ENCODE data around the gene PTPRD.

Gene PTPRD

DNA sequence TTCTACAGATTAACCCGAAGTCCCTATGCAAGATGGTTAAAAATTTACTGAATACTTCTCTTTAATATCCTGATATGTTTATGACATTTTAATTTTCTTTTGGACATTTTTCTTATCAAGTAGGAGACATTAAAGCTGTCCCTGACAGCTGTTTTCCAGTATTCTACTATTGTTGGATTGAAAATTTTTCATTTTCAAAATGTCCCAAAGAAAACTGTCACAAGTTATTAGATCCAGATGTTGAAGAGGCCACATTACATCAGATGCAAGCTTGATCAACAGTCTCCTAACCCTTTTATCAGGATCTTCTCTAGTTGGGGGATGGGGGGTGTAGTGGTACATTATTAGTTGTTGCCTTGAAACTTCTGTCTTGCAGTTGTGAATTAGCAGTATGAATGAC is 1410.5 kb downstream of the PTPRD start:
- no peak overlapping the region for H3K4me2 ChIP-seq (ENCODE audit: low read depth, low read length, poor library complexity, severe bottlenecking)
- H3K9ac ChIP-seq (ENCODE audit: low read depth, low read length, poor library complexity, severe bottlenecking) = no peak overlapping the region
- no peaks in the 10 kb centered on the region for H3K79me2 ChIP-seq (ENCODE audit: insufficient read depth, low read length)
- TF ChIP-seq EZH2phosphoT487 (IDR thresholded peaks at IDR 0.05; ENCODE audit: borderline replicate concordance) = no peak
- TF ChIP-seq, protein P1, sequence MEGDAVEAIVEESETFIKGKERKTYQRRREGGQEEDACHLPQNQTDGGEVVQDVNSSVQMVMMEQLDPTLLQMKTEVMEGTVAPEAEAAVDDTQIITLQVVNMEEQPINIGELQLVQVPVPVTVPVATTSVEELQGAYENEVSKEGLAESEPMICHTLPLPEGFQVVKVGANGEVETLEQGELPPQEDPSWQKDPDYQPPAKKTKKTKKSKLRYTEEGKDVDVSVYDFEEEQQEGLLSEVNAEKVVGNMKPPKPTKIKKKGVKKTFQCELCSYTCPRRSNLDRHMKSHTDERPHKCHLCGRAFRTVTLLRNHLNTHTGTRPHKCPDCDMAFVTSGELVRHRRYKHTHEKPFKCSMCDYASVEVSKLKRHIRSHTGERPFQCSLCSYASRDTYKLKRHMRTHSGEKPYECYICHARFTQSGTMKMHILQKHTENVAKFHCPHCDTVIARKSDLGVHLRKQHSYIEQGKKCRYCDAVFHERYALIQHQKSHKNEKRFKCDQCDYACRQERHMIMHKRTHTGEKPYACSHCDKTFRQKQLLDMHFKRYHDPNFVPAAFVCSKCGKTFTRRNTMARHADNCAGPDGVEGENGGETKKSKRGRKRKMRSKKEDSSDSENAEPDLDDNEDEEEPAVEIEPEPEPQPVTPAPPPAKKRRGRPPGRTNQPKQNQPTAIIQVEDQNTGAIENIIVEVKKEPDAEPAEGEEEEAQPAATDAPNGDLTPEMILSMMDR (conservative IDR thresholded peaks at IDR 0.05; ENCODE audit: low read length) = no peak
- no peak overlapping the region for H2AFZ ChIP-seq (ENCODE audit: low read length)
- no peaks in the 10 kb centered on the region for H3K4me1 ChIP-seq (ENCODE audit: insufficient read depth, low read length, poor library complexity, severe bottlenecking)
- H3K9me3 ChIP-seq (ENCODE audit: insufficient read depth, low read depth, low read length) = no peaks in the 10 kb centered on the region
- H4K20me1 ChIP-seq (ENCODE audit: insufficient read depth, low read length, poor library complexity, severe bottlenecking) = no peaks in the 10 kb centered on the region
- H3K4me3 ChIP-seq (ENCODE audit: low read length, poor library complexity, severe bottlenecking) = no peak overlapping the region
- H3F3A ChIP-seq (ENCODE audit: low read depth) = no peaks in the 10 kb centered on the region
- no peaks in the 10 kb centered on the region for H3K36me3 ChIP-seq (ENCODE audit: insufficient read depth, low read length)
- H3K9me2 ChIP-seq (replicated peaks; ENCODE audit: low read depth, low read length) = no peaks in the 10 kb centered on the region
- H3K27me3 ChIP-seq (ENCODE audit: insufficient read depth, low read length, poor library complexity, severe bottlenecking) = no peaks in the 10 kb centered on the region

DNA sequence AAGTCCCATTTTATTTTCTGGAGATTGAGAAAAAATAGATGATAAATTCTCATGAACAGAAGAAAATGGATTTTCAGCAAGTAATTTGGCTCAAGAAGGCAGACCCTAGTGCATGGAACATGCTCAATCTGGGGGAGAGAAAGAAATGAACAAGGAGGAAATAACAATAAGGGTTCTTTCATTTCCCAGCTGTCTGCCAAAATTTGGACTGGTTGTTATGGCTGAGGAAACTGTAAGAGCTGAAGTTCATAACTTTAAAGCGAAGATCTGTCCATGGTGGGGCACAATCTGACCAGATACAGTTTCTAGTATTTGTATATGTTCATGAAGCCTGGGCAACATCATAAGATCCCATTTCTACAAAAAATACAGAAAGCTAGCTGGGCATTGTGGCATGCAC is 1426.7 kb downstream of the PTPRD start:
- TF ChIP-seq, protein P1 (conservative IDR thresholded peaks at IDR 0.05; ENCODE audit: low read length) = no peak

DNA sequence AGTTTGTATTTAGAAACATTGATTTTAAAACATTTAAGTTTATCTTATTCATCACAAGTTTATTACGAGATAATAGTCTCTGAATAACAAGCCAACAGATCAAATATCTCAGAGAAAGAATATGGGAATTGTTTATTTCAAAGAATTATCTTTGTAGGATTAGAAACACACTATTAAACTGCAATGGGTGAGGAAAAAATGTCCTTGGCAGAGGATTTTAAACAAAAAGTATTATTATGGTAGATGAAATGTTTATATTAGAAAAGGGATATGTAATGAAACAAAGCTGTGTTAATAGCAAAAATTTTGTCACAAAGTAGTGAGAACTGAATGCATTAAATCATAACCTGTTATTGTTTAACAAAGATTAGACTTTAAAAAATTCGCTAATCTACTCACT is 1430.4 kb downstream of the PTPRD start:
- Histone ChIP-seq H3K79me2 (ENCODE audit: insufficient read depth, low read length) (no peaks in the 10 kb centered on the region), H2AFZ (ENCODE audit: low read length) (no peak overlapping the region), H3K9me2 (replicated peaks; ENCODE audit: low read depth, low read length) (no peaks in the 10 kb centered on the region), H3K4me3 (ENCODE audit: low read length, poor library complexity, severe bottlenecking) (no peak overlapping the region), H4K20me1 (ENCODE audit: insufficient read depth, low read length, poor library complexity, severe bottlenecking) (no peaks in the 10 kb centered on the region), H3K4me2 (ENCODE audit: low read depth, low read length, poor library complexity, severe bottlenecking) (no peak overlapping the region), H3K27me3 (ENCODE audit: insufficient read depth, low read length, poor library complexity, severe bottlenecking) (no peaks in the 10 kb centered on the region), H3F3A (ENCODE audit: low read depth) (no peaks in the 10 kb centered on the region), H3K9me3 (ENCODE audit: insufficient read depth, low read depth, low read length) (no peaks in the 10 kb centered on the region), H3K4me1 (ENCODE audit: insufficient read depth, low read length, poor library complexity, severe bottlenecking) (no peaks in the 10 kb centered on the region), H3K36me3 (ENCODE audit: insufficient read depth, low read length) (no peaks in the 10 kb centered on the region), H3K9ac (ENCODE audit: low read depth, low read length, poor library complexity, severe bottlenecking) (no peak overlapping the region)
- TF ChIP-seq, protein P1 (conservative IDR thresholded peaks at IDR 0.05; ENCODE audit: low read length) = no peak
- TF ChIP-seq EZH2phosphoT487 (IDR thresholded peaks at IDR 0.05; ENCODE audit: borderline replicate concordance) = no peak

More for the DNA sequence above, 1426.7 kb downstream of the PTPRD start:
- no peaks in the 10 kb centered on the region for H3K79me2 ChIP-seq (ENCODE audit: insufficient read depth, low read length)
- H2AFZ ChIP-seq (ENCODE audit: low read length) = no peak overlapping the region
- no peak overlapping the region for H3K4me3 ChIP-seq (ENCODE audit: low read length, poor library complexity, severe bottlenecking)
- no peak overlapping the region for H3K4me2 ChIP-seq (ENCODE audit: low read depth, low read length, poor library complexity, severe bottlenecking)
- H3K9me3 ChIP-seq (ENCODE audit: insufficient read depth, low read depth, low read length) = no peaks in the 10 kb centered on the region
- H3K4me1 ChIP-seq (ENCODE audit: insufficient read depth, low read length, poor library complexity, severe bottlenecking) = no peaks in the 10 kb centered on the region
- no peak overlapping the region for H3K9ac ChIP-seq (ENCODE audit: low read depth, low read length, poor library complexity, severe bottlenecking)
- no peaks in the 10 kb centered on the region for H3K9me2 ChIP-seq (replicated peaks; ENCODE audit: low read depth, low read length)
- no peaks in the 10 kb centered on the region for H4K20me1 ChIP-seq (ENCODE audit: insufficient read depth, low read length, poor library complexity, severe bottlenecking)
- no peaks in the 10 kb centered on the region for H3F3A ChIP-seq (ENCODE audit: low read depth)
- no peaks in the 10 kb centered on the region for H3K36me3 ChIP-seq (ENCODE audit: insufficient read depth, low read length)
- no peaks in the 10 kb centered on the region for H3K27me3 ChIP-seq (ENCODE audit: insufficient read depth, low read length, poor library complexity, severe bottlenecking)

All from Loucy (cell line).